ENCODE results near the gene ELMOD3.
"Not testable (repeated sequence)": the region's sequence is repeated elsewhere in the genome, so short reads cannot be mapped to it uniquely, and the experiment has no call there.

Gene ELMOD3

GRCh38 chr2:85312404-85312803 is 42.2 kb upstream of the ELMOD3 start:
- no peak for TF ChIP-seq CTCF (IDR thresholded peaks at IDR 0.05; ENCODE audit: extremely low read depth, insufficient read depth, missing control alignments)
- no peak for DNase-seq (ENCODE audit: low spot score)
- in situ Hi-C loops (cut with MboI; ENCODE audit: low pct_unique_long_range_greater_than_20kb, low sequenced_read_pairs, unreplicated experiment), result no loop called here

- no peak for DNase-seq (ENCODE audit: low spot score)
- in situ Hi-C loops (cut with MboI; ENCODE audit: low pct_unique_long_range_greater_than_20kb, low sequenced_read_pairs, unreplicated experiment), result no loop called here
- TF ChIP-seq CTCF (IDR thresholded peaks at IDR 0.05; ENCODE audit: extremely low read depth, insufficient read depth, missing control alignments), result no peak
Measured at GRCh38 chr2:85314884-85315242, 39.7 kb upstream of the ELMOD3 start.

DNA sequence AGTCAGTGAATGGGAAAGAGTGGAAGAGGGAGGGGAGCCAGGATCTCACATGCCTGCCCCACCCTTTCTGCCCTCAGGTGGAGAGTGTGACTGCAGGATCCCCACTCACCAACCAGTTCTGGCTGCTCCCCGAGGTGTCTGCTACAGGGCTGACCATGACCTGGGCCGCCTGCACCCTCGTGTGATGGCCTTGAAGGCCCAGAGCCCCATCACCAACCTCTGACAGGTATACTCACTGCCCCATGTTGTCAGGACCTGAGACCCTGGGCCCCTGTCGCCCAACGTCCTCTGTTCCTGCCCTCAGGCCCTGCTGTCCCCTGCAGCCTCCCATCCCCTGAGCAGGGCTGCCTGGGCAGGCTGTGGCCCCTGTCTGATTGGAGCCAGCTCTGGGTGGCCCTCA is 38.6 kb upstream of the ELMOD3 start:
- in situ Hi-C loops (cut with MboI; ENCODE audit: low pct_unique_long_range_greater_than_20kb, low sequenced_read_pairs, unreplicated experiment), result not testable (repeated sequence)

DNA sequence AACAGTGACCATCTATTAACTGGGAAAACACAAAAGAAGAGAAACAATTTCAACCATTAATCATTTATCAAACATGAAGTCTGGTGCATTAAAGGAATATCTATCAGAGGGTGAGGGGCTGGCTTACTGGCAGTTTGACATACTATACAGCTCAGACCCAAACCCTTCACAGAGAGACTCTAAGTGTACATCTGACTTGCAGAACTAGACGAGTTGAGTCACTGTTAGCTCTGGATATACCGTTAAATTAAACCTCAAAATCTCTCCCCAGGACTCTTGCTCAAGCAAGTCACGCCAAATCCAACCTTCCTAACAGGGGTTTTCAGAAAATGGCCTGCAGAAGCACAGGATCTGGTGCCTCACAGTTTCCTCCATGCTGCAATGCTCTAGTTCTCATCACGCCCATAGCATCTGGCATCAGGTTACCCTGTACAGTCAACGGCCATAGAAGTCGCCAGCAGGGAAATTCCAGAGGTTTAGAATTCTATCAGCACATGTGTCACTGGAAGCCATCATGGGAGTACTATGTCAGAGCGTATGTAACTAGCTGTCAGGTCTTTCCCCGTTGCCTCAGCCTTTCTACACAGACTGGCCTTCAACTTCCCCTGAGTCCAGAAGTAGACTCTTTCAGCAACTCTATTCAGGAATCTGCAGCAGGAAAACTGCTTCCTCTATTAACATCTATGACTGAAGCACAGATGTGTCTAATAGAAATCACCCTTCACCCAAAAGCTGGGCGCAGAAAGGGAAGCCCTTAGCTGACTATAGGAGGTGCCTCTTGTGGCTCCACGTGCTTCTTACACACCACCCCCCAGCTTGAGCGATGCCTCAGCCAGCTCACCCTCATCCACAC is 36.1 kb upstream of the ELMOD3 start:
- no peak for DNase-seq (ENCODE audit: low spot score)
- in situ Hi-C loops (cut with MboI; ENCODE audit: low pct_unique_long_range_greater_than_20kb, low sequenced_read_pairs, unreplicated experiment), result no loop called here
- TF ChIP-seq CTCF (IDR thresholded peaks at IDR 0.05; ENCODE audit: extremely low read depth, insufficient read depth, missing control alignments), result no peak

More for the DNA sequence above, 38.6 kb upstream of the ELMOD3 start:
- not testable (repeated sequence) for DNase-seq (ENCODE audit: low spot score)

DNA sequence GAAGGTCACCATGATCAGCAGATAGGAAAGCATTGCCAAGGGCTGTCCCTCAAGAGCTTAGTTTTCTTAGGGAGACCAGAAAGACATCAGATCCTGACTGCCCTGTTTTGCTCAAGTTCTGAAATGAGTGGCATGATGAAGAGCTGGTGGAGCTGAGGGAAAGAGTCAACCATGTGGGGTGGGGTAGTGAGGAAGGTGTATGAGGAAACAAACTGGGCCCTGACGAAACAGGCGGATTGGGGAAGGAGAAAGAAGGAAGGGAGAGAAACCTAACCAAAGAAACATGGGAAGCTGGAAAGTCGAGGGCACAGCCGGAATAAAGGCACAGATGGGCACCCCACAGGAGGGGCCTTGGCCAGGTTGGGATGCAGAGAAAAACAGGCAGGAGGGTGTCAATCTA is 34.8 kb upstream of the ELMOD3 start:
- in situ Hi-C loops (cut with MboI; ENCODE audit: low pct_unique_long_range_greater_than_20kb, low sequenced_read_pairs, unreplicated experiment), result no loop called here
- TF ChIP-seq CTCF (IDR thresholded peaks at IDR 0.05; ENCODE audit: extremely low read depth, insufficient read depth, missing control alignments), result no peak
- DNase-seq (ENCODE audit: low spot score), result no peak

DNA sequence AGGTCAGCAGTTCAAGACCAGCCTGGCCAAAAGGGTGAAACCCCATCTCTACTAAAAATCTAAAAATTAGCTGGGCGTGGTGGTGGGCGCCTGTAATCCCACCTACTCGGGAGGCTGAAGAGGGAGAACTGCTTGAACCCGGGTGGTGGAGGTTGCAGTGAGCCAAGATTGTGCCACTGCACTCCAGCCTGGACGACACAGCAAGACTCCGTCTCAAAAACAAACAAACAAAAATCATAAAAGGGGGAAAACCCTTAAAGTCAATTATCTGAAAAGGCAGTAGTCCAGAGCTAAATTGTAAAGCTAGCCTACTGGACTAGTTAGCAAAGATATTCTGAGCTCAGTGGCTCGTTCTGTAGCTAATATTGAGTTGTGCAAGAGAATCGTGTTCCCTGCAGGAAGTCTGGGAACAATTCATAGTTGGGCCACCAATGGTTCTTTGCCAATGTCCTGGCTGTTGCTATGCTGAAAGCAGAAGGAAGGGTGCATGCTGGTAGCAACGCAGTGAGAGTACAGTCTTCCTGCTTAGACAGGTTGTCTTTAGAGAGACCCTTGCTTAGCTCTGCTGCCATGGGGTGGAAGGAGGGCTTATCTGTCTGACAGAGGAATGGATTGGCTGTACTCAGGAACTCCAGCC is 31.1 kb upstream of the ELMOD3 start:
- DNase-seq (ENCODE audit: low spot score), result no peak
- no peak for TF ChIP-seq CTCF (IDR thresholded peaks at IDR 0.05; ENCODE audit: extremely low read depth, insufficient read depth, missing control alignments)
- in situ Hi-C loops (cut with MboI; ENCODE audit: low pct_unique_long_range_greater_than_20kb, low sequenced_read_pairs, unreplicated experiment), result no loop called here

- in situ Hi-C loops (cut with MboI; ENCODE audit: low pct_unique_long_range_greater_than_20kb, low sequenced_read_pairs, unreplicated experiment); DNase-seq (ENCODE audit: low spot score): not testable (repeated sequence)
Measured at GRCh38 chr2:85323988-85324367, 30.6 kb upstream of the ELMOD3 start.

Data from GM13977 (cell line).